Activated effector memory CD4-positive, alpha-beta T cell treated with Interleukin-2 at 50 U/mL for 16 hours (primary cell): ENCODE results near the gene SNRPD2.
A peak's percentile ranks its signal among the peaks of the same experiment; 100 is the strongest.

Experiments used
- DNase-seq: peaks from one replicate; pipeline ENCODE4 v3.0.0-alpha.2; 2020

Gene SNRPD2

GRCh38 chr19:45655073-45655472 is 36.7 kb downstream of the SNRPD2 start:
- no peak for DNase-seq

- DNase-seq = no peak
Observed at GRCh38 chr19:45653634-45654033, 38.1 kb downstream of the SNRPD2 start.

GRCh38 chr19:45650722-45651121 is 41.0 kb downstream of the SNRPD2 start:
- no peak for DNase-seq

DNA sequence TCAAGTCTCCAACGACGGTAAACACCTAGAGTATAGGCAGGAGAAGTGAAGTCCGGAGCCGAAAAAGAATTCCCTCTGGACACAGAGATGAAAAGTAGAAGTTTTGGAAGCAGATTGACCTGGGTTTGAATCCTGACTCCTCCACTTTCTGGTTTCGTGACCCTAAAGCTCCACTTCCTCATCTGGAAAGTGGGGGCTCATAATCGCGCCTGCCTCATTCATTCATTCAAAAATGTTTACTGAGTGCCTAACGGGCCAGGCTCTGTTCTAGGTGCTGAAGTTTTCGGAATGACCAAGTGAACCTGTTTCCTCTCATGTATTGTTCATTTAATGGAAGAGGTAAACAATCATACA is 45.4 kb downstream of the SNRPD2 start:
- no peak for DNase-seq

- DNase-seq = peak; percentile 63
Observed at GRCh38 chr19:45645631-45646344, 46.0 kb downstream of the SNRPD2 start.

DNA sequence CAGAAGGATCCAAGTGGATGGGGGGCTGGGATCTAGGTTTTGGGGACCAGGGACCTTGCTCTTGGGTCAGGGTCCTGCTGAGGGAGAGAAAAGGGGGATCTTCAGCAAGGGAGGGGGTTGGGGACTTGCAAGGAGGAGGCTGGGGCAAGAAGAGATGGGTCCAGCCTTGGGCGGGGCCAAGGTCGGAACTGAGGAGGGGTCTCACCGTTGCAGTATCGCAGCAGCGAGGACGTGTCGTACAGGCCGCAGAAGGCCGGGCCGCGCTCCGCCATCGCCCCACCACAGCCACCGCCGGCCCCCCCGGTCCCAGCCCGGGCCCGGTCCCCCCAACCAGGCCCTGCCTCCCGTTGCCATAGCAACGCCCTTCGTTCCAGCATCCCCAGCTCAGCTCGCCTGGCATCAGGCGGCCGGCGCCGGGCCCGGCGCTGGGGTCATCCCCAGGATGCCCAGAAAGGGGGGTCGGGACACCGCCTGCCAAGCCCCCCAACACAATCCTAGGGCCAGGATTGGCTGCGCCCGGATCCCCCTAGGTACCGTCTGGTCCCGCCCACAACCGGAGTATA is 46.6 kb downstream of the SNRPD2 start:
- DNase-seq = no peak

- DNase-seq = no peak
Observed at GRCh38 chr19:45643927-45644771, 47.6 kb downstream of the SNRPD2 start.

DNA sequence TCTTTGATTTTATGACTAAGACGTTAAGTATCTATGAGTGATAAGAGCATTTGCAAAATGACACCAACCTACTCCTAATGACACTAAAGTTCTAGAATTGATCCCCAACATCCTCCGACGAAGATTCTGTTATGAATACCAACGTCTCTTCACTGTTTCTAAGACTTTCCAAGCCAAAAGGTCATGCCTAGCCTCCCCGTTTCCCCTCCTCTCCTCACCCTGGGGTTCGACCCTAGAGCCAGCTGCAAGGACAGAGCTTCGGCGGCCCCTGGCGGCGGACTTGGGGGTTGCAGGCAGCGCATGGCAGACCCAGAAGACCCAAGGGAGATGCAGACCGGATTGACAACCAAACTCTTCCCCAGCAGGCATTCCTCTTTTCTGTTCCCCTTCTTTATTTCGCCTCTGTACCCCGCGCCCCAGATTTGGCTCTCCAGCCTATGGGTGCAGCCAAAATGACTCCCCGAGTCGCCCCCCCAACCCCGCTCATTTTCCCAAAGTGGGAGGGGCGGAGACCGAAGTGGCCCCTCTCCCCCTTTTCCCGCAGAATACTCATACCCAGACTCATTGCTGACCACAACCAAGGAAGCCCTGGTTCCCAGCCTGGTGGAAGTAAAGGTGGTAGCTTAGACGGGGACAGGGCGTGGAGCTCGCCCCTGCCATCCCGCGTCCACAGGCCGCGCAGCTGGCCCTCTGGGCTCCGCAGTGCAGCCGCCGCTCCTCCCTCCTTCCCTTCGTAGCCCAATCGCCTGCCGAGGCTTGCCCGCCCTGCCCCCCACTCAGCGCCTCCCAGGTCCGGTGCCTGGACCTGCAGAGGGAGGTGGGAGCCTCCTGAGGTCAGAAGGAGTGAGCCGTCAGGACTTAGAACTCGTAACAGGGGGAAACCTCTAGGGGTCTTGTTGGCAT is 48.5 kb downstream of the SNRPD2 start:
- DNase-seq = peak; percentile 83

DNA sequence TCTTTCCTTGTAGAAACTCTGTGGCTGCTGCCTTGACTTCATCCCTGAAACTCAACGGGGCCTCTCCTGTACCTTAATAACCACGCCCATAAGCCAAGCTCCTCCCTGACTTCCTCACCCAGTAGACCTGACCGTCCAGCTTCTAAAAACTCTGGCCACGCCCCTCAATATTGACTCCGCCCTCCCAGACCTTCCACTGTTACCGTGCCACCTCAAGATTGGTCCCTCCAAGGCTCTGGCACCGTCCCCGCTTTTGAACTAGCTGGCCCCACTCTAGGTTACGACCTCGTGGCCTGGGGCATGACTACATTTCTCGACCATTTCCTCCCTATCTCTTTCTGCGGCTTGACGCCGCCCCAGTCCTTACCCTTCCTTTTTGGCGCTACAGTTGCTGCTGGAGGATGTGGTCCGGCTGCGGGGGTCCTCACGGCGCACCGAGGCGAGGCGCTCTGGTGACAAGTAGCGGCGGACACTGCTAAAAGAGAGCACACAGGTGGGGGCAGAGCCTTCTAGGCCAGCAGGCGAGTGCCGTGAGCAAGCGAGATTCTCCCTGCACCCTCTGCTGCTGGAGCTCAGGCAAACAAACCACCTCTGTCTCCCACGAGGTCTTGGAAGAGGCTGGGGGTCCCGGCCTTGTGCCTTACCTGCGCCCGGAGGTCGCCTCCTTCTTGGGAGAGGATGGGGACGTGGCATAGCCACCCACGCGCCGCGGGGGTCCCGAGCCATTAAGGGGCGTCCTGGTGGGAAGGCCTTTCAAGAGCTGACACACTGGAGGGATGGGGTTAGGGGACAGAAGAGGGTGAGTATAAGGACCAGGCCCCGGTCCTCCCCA is 50.3 kb downstream of the SNRPD2 start:
- DNase-seq = peak; percentile 49

- peak; percentile 4 for DNase-seq
Observed at GRCh38 chr19:45640849-45641273, 50.9 kb downstream of the SNRPD2 start.

- DNase-seq = peak; percentile 50
Observed at GRCh38 chr19:45638930-45639729, 52.6 kb downstream of the SNRPD2 start, which contains the start of gene EML2. Gene EML2, minus strand, starts transcription at chr19:45639397. Its CDS starts 21 bp downstream, at chr19:45639376.

DNA sequence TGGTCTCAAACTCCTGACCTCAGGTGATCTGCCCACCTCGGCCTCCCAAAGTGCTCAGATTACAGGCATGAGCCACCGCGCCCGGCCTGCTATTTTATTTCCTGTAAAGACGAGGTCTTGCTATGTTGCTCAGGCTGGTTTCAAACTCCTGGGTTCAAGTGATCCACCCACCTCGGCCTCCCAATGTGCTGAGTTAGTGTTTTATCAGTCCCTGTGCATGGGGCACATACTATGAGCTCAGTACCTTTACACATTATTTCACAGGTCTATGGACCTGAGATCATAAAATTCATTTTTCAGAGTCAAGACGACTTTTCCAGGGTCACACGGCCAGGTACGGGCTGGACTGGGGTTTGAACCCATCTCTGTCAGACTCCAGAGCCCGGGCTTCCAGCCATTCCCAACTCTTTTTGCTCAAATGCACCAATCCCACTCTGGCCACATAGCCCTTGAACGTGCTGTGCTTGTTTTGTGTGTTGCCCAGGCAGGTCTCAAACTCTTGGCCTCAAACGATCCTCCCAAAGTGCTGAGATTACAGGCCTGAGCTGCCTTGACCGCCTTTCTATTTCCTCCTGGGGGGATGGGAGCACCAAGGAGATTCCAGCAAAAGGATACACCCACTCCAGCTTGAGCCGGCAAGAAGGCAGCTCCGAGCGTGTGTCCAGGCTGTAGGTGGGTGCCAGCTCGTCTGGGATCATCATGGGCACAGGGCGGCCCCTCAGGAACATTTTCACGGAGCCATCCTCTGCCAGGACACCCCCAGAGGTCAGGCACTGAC is 53.7 kb downstream of the SNRPD2 start:
- DNase-seq = no peak
